ENCODE results near the gene ARNT2. TPM values are rescaled to one million over a fixed set of nuclear protein-coding genes. Genes with fewer than 3 reads are reported as not detected.

ARNT2 gene
- 1.8 and 10.7 TPM in 2 replicates for total RNA-seq

GRCh38 chr15:80404057-80404760 lies at the start of gene ARNT2:
ARNT2 (plus strand) TSS chr15:80404382; CDS start chr15:80404516, 134 bp downstream.

Other genes with a start within 250 kb of the ARNT2 start
- not detected in 2 replicates for gene CTXND1, start 152.2 kb upstream of the ARNT2 start, total RNA-seq

Measured in subcutaneous preadipocyte (primary cell).